Type B pancreatic cell (in vitro differentiated cells): ENCODE results near the gene DUSP18. TPM values are rescaled to one million over a fixed set of nuclear protein-coding genes. Genes with fewer than 3 reads are reported as not detected.
"Not testable (repeated sequence)": the region's sequence is repeated elsewhere in the genome, so short reads cannot be mapped to it uniquely, and the experiment has no call there.

Experiments used
- DNase-seq: peaks from one replicate; pipeline ENCODE4 v3.0.0; 2021; ENCODE audit warnings: mixed read lengths; ENCODE audit not compliant: unreplicated experiment; ENCODE audit errors: extremely low spot score
- H3K27ac Mint-ChIP-seq: 2 replicates; pipeline ENCODE4 v1.8.0; 2021; ENCODE audit warnings: mild to moderate bottlenecking, mixed read lengths
- H3K27me3 Mint-ChIP-seq: 2 replicates; pipeline ENCODE4 v1.8.0; 2021; ENCODE audit warnings: mixed read lengths
- H3K36me3 Mint-ChIP-seq: 2 replicates; pipeline ENCODE4 v1.8.0; 2021; ENCODE audit warnings: mixed read lengths
- H3K4me1 Mint-ChIP-seq: one replicate; pipeline ENCODE4 v1.8.0; 2021; ENCODE audit warnings: mixed read lengths; ENCODE audit not compliant: unreplicated experiment
- H3K4me3 Mint-ChIP-seq: 2 replicates; pipeline ENCODE4 v1.8.0; 2021; ENCODE audit warnings: mild to moderate bottlenecking, mixed read lengths
- H3K9me3 Mint-ChIP-seq: 2 replicates; pipeline ENCODE4 v1.8.0; 2021; ENCODE audit warnings: mixed read lengths
- CTCF ChIP-seq: fragments of 200-600 bp; sonication (generic); conservative IDR thresholded peaks from 2 replicates; pipeline ENCODE4 v1.5.0; 2021; ENCODE audit warnings: antibody characterized with exemption, mild to moderate bottlenecking
- long read RNA-seq: library from polyadenylated mRNA; unstranded; transcript quantifications from one replicate; pipeline ENCODE4 v2.0.0, GENCODE V29; 2020
- total RNA-seq: library from RNA; stranded (reverse); gene quantifications from 2 replicates; pipeline ENCODE4 v1.2.1, GENCODE V29; 2021; ENCODE audit warnings: low replicate concordance

DUSP18 gene
- 12.4 and 13.8 TPM in 2 replicates for total RNA-seq
- long read RNA-seq, transcript DUSP18-201 (2 exons, 2,479 nt): major isoform, 24 of 39 reads
- long read RNA-seq, partial matches to known transcripts: 0 of 39 reads
- long read RNA-seq, other reads (novel, unspliced or antisense): 11 of 39 reads

DNA sequence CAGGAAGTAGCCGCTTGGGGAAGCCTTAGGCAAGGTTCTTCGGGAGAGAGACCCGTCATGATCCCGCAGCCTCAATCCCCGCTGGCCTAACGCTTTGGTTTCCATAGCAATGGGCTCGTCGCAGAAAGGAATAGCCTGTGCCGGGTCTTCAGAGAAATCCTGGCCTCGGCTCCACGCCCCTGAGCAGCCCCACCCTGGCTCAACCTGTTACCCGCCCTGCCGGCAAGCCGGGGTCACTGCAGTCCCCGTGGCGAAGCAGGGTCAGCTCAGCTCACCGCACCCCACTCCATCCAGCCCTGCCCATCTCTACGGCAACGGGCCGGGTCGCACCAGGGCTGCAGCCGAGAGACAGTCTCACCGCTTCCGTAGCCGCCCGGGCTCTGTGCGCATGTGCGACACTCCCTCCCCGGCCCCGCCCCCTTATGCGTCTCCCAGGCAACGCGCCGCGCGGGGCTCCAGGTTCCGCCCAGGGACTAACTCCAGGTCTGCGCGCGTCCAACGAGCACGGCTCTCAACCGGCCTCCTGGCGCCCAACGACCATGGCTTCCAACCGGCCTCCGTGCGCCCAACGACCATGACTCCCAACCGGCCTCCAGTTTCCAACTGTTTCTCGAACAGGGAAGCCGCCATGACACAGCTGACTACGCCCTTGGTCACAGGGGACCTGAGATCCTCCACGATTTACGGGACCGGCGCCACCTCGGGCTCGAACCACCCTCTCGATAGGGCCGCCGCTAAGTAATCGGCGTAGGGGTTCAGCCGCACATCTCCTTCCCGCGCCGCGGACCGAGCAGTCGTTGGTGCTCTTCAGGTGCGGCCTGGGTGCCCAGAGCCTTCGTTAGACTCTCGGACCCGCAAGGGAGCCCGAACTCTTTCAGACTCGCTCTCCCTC, at the start of gene DUSP18:
Gene DUSP18, minus strand, starts transcription at position 382 of the 892 bp plus-strand sequence. CDS start 3,872 bp downstream, outside the sequence.
- peak; percentile 97 for DNase-seq
- peak; percentile 72 for TF ChIP-seq CTCF
- peaks cover 11% of the 10 kb centered on the region for H3K27me3 Mint-ChIP-seq
- no peaks in the 10 kb centered on the region for H3K9me3 Mint-ChIP-seq
- H3K36me3 Mint-ChIP-seq: peaks cover 7% of the 10 kb centered on the region
- peak within 1 kb of the TSS; percentile 85 for H3K27ac Mint-ChIP-seq
- peaks cover 8% of the 10 kb centered on the region for H3K4me1 Mint-ChIP-seq
- H3K4me3 Mint-ChIP-seq: peak within 1 kb of the TSS; percentile 96

DNA sequence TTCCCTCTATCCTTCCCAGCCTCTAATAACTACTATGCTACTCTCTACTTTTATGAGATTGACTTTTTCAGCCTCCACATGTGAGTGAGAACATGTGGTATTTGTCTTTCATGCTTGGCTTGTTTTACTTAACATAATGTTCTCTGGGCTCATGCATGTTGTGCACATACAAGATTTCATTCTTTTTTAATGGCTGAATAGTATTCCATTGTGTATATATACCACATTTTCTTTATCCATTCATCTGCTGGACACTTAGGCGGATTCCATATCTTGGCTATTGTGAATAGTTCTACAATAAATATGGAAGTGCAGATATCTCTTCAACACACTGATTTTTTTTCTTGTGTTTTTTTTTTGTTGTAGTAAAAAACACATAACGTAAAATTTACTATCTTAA, 46.4 kb upstream of the DUSP18 start:
- Mint-ChIP-seq H3K36me3 (no peaks in the 10 kb centered on the region), H3K4me1 (peaks cover 2% of the 10 kb centered on the region), H3K4me3 (no peak overlapping the region), H3K27me3 (no peaks in the 10 kb centered on the region), H3K9me3 (no peaks in the 10 kb centered on the region), H3K27ac (no peak overlapping the region)
- no peak for DNase-seq
- no peak for TF ChIP-seq CTCF

GRCh38 chr22:30712094-30712493, 44.4 kb upstream of the DUSP18 start:
- Mint-ChIP-seq H3K4me3 (no peak overlapping the region), H3K27me3 (no peaks in the 10 kb centered on the region), H3K9me3 (no peaks in the 10 kb centered on the region), H3K4me1 (no peaks in the 10 kb centered on the region), H3K36me3 (no peaks in the 10 kb centered on the region), H3K27ac (no peak overlapping the region)
- no peak for DNase-seq
- TF ChIP-seq CTCF: no peak

- not testable (repeated sequence) for DNase-seq, H3K9me3 Mint-ChIP-seq, H3K4me3 Mint-ChIP-seq, H3K27ac Mint-ChIP-seq, H3K36me3 Mint-ChIP-seq, H3K27me3 Mint-ChIP-seq
- peaks cover 14% of the 10 kb centered on the region for H3K4me1 Mint-ChIP-seq
Measured at GRCh38 chr22:30709980-30710379, 42.3 kb upstream of the DUSP18 start.

DNA sequence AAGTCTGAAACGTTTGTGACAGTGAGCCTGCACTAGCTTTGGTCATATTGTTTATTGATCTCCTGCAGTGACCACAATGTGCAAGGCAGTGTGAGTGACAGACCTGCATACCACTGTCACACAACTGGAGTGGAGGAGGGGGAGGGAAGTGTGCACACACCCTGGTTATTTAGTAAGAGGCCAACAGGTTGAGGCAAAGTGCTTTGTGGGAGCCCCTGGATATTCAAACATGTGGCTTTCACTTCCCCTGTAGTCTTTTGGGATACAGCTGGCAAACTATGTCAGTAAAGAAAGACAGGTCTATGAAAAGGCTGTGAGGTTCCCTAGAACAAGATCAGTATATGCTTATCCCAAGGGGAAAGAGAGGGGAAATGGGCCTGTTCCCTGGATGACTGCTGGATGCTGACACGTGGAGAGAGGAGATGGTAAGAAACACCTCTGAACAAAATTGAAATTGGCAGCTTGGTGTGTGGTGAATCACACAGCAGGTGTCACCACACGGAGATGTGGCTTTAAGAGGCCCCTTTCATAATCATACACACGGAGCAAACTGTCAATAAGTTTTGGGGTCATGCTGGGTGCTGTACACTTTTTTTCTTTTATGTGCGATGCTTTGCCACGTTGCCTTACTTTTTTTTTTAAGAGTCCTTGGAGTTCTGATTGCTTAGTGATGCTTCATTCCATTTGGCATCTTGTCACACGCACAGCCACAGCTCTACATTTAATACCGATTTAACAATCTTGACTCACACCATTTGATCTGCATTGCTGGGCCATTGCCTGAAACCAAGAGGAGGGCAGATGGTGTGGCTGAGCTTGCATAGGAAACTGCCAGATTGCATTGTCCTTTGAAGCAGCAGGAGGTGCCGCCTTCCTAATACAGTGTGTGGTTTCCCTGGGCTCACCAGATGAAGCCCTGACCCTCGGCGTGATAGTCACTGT, 38.3 kb upstream of the DUSP18 start:
- no peak for DNase-seq
- Mint-ChIP-seq H3K9me3 (no peaks in the 10 kb centered on the region), H3K4me1 (peaks cover 17% of the 10 kb centered on the region), H3K4me3 (no peak overlapping the region), H3K27ac (peak overlapping the region; percentile 21), H3K27me3 (no peaks in the 10 kb centered on the region), H3K36me3 (no peaks in the 10 kb centered on the region)
- TF ChIP-seq CTCF: no peak
